GM21381 (cell line): ENCODE data around the gene AP2A1.

Source experiments
- ATAC-seq: cut with Tn5 transposase; IDR thresholded peaks from one replicate; pipeline ENCODE4 v1.9.1; 2021; ENCODE audit warnings: mild to moderate bottlenecking, moderate library complexity; ENCODE audit not compliant: unreplicated experiment

The AP2A1 gene

DNA sequence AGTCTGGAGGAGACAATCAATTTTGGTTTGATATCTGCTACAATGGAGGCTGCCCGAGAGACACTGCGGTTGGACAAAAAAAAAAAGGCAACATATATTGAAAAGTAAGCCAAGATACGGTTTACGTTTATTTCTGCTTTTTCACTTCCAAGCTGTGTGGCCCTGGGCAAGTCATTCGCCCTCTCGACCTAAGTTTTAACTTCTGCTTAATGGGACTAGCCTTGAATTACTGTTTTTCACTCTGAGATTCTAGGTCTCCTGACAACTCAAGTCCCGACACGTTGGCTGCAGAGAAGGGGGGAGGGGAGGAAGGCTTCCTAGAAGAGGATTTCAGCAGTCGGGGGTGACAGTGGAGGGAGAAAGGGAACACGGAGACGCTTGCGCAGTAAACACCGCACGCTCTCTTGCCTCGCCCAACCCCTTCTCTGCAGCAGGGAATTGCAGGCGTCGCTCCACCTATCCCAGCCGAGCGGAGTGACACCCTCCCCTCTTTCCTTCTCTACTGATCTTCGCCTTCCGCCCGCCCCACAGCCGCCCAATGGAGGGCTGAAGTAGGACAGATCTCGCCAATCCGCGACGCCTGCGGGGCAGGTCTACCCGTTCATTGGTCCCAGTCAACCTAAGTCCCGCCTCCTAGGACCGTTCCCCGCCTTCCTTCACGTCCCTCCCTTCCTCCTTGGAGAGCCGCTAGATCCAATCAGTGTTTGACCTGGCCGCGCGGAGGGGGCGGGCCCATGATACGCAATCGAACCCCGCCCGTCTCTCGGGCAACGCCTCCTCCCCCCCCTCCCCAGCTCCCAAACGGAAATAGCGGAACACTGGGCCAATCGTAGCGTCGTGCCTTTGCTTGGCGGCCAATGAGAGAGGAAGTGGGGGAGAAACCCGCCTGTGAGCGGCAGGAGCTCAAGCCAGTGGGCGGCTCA lies 533 bp upstream of the AP2A1 start:
- peak; percentile 83 for ATAC-seq

GRCh38 chr19:49767381-49767780 lies 580 bp downstream of the AP2A1 start:
- no peak for ATAC-seq

- no peak for ATAC-seq
These were observed 1.3 kb downstream of the AP2A1 start for GRCh38 chr19:49767967-49768581.

GRCh38 chr19:49770529-49770928 lies 3.7 kb downstream of the AP2A1 start:
- ATAC-seq = no peak

DNA sequence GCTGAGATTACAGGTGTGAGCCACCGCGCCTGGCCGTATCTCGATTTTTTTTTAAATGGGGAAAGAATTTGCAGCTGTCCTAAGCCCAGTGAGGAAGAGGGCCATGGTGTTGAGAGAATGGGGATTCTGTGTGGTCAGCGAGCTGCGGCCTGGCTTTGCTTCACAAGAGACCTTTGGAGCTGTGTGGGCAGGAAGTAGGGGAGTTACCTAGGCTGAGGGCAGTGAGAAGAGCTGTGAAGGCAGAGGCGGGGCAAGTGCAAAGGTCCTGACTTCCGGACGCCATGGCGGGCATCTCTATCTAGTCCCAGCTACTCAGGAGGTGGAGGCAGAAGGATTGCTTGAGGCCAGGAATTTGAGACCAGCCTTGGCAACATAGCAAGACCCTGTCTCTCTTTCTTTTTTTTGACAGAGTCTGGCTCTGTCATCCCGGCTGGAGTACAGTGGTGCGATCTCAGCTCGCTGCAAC lies 4.9 kb downstream of the AP2A1 start:
- no peak for ATAC-seq

DNA sequence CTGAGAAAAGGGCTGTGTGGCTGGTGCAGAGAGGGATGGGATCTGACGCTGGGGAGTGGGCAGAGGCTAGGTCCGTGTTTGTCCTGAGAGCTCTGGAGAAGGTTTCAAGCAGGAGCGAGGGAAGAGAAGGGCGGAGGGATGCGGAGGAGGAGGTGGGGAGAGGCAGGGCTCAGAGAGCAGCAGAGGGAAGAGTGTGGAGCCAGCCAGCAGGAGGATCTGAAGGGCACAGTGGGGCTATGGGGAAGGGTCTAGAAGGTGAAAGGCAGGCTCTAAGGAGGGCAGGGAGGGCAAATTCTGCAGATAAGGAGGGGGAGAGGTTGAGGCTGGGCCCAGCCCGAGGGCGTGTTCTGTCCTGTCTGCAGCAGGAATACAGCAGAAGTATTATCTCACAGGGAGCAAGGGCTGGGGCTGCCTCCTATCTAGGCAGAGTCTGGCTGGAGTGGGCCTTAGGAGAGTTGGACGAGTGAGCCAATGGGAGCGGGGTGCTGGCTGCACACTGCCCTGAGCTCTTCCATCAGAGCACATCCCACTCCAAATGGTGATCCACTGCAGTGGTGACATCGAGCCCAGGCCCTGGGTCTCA lies 6.1 kb downstream of the AP2A1 start:
- no peak for ATAC-seq

GRCh38 chr19:49773663-49774350 lies 7.0 kb downstream of the AP2A1 start:
- ATAC-seq = no peak

DNA sequence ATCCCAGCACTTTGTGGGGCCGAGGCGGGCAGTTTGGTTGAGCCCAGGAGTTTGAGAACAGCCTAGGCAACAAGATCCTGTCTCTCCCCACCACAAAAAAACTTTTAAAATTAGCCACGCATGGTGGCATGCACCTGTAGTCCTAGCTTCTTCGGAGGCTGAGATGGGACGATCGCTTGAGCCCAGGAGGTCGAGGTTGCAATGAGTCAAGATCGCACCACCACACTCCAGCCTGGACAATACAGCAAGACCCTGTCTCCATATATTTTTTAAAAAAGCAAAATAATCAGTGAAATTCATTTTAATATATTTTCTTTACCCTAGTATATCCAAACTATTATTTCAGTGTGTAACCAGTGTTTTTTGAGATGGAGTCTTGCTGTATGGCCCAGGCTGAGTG lies 8.2 kb downstream of the AP2A1 start:
- no peak for ATAC-seq

DNA sequence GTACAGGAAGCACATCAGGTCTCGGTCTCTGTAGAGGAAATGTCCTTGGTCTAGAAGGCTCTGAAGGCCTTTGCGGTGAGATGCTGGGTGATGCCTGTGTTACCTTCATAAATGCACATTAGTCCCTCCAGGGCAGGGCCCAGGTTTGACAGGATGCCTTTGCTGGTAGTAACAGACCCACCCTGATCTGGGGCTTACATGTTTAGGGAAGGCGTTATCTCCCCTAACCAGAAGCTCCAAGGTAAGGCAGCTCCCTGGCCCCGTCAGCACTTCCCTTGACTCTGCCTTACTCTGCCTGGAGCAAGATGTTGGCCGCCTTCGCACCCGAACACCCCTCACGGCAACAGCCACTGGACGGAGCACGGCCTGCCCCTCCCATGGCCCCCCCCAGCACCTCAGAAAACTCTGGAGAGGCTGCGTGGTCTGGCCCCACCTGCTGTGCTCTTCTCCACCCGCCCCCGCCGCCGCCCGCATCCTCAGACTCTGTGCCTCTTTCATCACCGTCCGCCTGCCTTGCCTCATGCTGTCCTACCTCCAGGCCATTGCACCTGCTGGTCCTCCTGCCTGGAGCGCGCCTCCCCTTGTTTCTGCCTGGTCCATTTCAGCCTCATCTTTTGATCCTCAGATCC lies 9.1 kb downstream of the AP2A1 start:
- ATAC-seq = no peak

DNA sequence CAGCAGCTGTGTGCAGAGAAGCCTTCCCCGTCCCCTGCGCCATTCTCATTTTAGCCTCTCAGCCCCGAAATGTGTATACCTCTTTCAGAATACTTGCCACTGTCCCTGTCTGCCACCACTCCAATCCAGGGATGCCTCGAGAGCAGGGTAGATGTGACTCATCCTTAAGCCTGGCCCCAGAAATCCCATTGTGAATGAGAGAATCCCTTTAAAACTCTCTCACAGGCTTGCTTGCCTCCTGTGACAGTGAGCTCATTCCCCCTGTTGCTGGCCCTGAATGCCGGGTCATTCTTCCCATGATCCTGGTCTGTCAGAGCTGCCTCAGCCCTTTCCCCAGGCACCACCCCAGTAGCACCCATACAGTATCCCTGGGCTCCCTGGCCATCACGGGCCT lies 9.6 kb downstream of the AP2A1 start:
- ATAC-seq = no peak

DNA sequence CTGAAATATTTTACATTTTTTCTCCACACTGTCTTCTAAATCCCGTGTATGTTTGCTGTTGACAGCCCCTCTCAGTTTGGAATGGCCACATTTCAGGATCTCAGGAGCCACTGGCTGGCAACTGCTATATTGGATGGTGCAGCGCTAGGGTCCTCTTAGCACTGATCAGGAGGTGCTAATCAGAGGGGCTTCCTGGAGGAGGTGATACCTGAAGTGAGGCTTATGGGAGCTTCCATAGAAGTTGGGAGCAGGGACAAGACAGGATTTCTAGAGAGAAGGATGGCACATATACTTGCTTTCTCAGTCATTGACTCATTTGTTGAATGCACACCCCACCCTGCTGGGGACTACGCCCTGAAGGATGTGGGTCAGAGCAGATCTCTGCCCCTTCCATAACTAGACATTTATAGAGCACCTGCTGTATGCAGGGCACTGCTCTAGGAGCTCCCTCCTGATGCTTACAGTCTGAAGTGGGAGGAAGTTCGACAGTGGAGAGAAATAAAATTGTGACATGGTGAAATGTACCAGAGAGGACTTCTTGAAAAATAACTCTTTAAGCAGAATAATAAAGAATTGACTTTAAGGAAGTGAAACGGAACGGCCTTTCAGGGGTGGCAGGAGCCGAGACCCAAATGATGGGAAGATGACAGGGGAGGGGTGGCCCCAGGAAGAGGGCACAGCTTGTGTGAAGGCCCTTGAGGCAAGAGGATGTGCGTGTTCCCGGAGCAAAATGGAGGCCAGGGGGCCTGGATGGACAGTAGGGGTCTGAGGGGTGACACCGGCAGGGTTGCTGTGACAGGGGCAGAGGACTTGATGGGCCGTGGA lies 13.1 kb downstream of the AP2A1 start:
- ATAC-seq = no peak

DNA sequence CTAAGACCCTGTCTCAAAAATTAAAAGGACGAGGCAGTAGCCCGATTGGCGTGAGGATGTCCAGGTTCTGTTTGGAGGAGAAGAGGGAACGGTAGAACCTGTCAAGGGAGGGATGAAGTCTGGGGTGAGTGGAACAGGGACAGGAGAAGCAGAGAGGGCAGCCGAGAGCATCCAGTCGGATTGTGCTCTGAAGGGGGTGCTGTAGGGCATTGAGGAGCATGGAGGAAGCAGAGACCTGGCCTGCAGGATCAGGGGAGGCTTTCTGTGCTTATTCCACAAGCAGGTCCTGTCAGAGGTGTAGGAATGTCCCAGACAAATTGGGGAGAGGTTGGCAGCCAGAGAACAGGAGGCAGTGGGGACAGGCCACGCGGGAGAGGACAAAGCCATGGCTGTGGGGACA lies 14.1 kb downstream of the AP2A1 start:
- ATAC-seq = no peak

DNA sequence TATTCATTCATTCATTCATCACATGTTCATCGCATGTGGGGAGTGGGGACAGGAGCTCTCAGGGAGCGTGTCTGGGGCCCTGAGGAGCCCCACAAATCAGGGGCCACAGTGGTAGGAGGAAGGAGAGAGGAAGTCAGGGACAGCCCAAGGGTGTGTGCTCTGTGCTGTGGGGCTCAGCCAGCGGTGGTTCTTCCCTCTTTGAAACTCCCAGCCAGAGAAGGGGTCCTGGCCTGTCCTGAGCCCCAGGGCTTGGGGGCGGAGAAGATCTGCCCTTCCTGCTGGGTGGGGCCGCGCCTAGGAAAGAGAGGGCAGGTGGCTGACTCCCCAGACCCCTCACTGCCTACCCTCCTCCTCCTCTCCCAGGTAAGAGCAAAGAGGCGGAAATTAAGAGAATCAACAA lies 14.6 kb downstream of the AP2A1 start:
- no peak for ATAC-seq

DNA sequence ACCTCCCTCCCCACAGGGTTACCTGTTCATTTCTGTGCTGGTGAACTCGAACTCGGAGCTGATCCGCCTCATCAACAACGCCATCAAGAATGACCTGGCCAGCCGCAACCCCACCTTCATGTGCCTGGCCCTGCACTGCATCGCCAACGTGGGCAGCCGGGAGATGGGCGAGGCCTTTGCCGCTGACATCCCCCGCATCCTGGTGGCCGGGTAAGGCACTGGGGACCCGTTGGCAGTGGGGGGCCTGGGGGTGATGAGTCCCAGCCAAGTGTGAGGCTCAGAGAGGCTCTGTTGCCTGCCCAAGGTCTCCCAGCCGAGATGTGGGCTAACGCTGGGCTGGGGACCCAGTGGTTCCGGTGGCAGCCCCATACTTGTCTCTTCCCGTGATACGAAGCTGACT lies 15.7 kb downstream of the AP2A1 start:
- ATAC-seq = no peak

- ATAC-seq = no peak
These were observed 19.6 kb downstream of the AP2A1 start for GRCh38 chr19:49786376-49786820.

- ATAC-seq = no peak
These were observed 20.9 kb downstream of the AP2A1 start for GRCh38 chr19:49787746-49788145.

- no peak for ATAC-seq
These were observed 22.1 kb downstream of the AP2A1 start for GRCh38 chr19:49788857-49789256.

DNA sequence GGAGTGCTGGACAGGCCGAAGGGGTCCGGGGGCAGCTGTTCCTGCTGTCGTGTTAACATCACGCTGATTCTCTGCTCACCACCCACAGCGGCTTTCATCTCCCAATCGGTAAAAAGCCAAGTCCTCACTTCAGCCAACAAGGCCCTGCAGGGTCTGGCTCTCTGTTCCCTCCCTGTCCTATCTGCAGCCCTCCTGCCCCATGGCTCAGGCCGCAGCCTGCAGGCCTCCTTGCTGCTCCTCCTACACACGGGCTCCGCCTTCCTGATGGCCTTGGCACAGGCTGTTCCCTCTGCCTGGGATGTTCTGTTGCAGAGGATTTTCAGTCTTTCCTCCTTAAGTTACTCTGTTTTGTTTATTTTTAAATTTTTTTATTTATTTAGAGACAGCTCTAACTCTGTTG lies 24.1 kb downstream of the AP2A1 start:
- ATAC-seq = no peak

GRCh38 chr19:49791776-49792445 lies 25.1 kb downstream of the AP2A1 start:
- ATAC-seq = no peak
